ENCODE measurements around the gene TXNIP. TPM values are rescaled to one million over a fixed set of nuclear protein-coding genes. Genes with fewer than 3 reads are reported as not detected.
"Not testable (repeated sequence)": the region's sequence is repeated elsewhere in the genome, so short reads cannot be mapped to it uniquely, and the experiment has no call there.

Gene TXNIP
- total and polyA plus RNA-seq, 4 experiments from 2014 or later, result 933 to 4,310 (median 2,630) TPM

GRCh38 chr1:146032631-146033219 is 36.3 kb upstream of the TXNIP start:
- Mint-ChIP-seq H3K27ac (peak overlapping the region in 1 of 7 donors; percentile 86), H3K27me3 (peaks cover 1 to 21% of the 10 kb centered on the region in 2 donors), H3K36me3 (peaks cover 0 to 26% of the 10 kb centered on the region in 2 donors), H3K4me1 (peaks cover 12 to 36% (median 20%) of the 10 kb centered on the region in 4 donors), H3K9me3 (peaks cover 0 to 22% (median 0%) of the 10 kb centered on the region in 8 donors), H3K4me3 (no peak overlapping the region)
- H3K4me3 ChIP-seq (ENCODE audit: low read length in 2 of 2), result no peak overlapping the region
- intact Hi-C loops (cut with micrococcal nuclease), result no loop called here
- no peaks in the 10 kb centered on the region for H3K27me3 ChIP-seq (ENCODE audit: insufficient read depth, low read length)
- ChIA-PET CTCF (ENCODE audit: partially characterized antibody) (interaction anchor here (0.7 to 3.4 kb wide), 21 partner anchors 8 to 188 kb away, joined by 3 to 21 read pairs (median 4); partner anchors contain the start of genes HJV, LIX1L, NUDT17 and PIAS3), POLR2A (ENCODE audit: partially characterized antibody) (interaction anchor here (0.6 to 1.4 kb wide), 7 partner anchors 19 to 174 kb away, joined by 3 to 6 read pairs (median 3); partner anchors contain the start of genes ANKRD34A, PIAS3, POLR3GL and TXNIP)
- H3K36me3 ChIP-seq (ENCODE audit: insufficient read depth, low read length), result no peaks in the 10 kb centered on the region
- no peaks in the 10 kb centered on the region for H3K9me3 ChIP-seq (ENCODE audit: control insufficient read depth in 1 of 2, low read length in 2 of 2)
- H3K27ac ChIP-seq (ENCODE audit: low read depth, low read length), result no peak overlapping the region
- peak in 4 of 5 donors; percentile 37 to 44 (median 40) for DNase-seq
- H3K4me1 ChIP-seq (ENCODE audit: insufficient read depth, low read length), result peaks cover 15% of the 10 kb centered on the region

GRCh38 chr1:146031476-146031875 is 35.1 kb upstream of the TXNIP start:
- H3K9me3 Mint-ChIP-seq, result peaks cover 0 to 9% (median 0%) of the 10 kb centered on the region in 8 donors
- ChIA-PET CTCF (ENCODE audit: partially characterized antibody) (interaction anchor here (1.4 to 3.4 kb wide), 8 partner anchors 9 to 186 kb away, joined by 4 to 21 read pairs (median 7); partner anchors contain the start of genes HJV, LIX1L and NUDT17), POLR2A (ENCODE audit: partially characterized antibody) (interaction anchor here (1.2 to 1.4 kb wide), 3 partner anchors 22 to 67 kb away, joined by 3 to 6 read pairs (median 4); partner anchors contain the start of genes ANKRD34A and POLR3GL)
- peaks cover 1 to 10% of the 10 kb centered on the region in 2 donors for H3K27me3 Mint-ChIP-seq
- Histone ChIP-seq H3K4me3 (ENCODE audit: low read length in 2 of 2) (no peak overlapping the region), H3K36me3 (ENCODE audit: insufficient read depth, low read length) (no peaks in the 10 kb centered on the region), H3K9me3 (ENCODE audit: control insufficient read depth in 1 of 2, low read length in 2 of 2) (no peaks in the 10 kb centered on the region), H3K27ac (ENCODE audit: low read depth, low read length) (no peak overlapping the region), H3K4me1 (ENCODE audit: insufficient read depth, low read length) (peaks cover 12% of the 10 kb centered on the region), H3K27me3 (ENCODE audit: insufficient read depth, low read length) (no peaks in the 10 kb centered on the region)
- peaks cover 0 to 13% of the 10 kb centered on the region in 2 donors for H3K36me3 Mint-ChIP-seq
- no peak overlapping the region for H3K4me3 Mint-ChIP-seq
- peaks cover 9 to 24% (median 14%) of the 10 kb centered on the region in 4 donors for H3K4me1 Mint-ChIP-seq
- H3K27ac Mint-ChIP-seq, result no peak overlapping the region
- DNase-seq, result no peak
- intact Hi-C loops (cut with micrococcal nuclease), result no loop called here

- ChIA-PET CTCF (ENCODE audit: partially characterized antibody) (no interaction called here), POLR2A (ENCODE audit: partially characterized antibody) (no interaction called here)
- Histone ChIP-seq H3K9me3 (ENCODE audit: control insufficient read depth in 1 of 2, low read length in 2 of 2) (no peaks in the 10 kb centered on the region), H3K27ac (ENCODE audit: low read depth, low read length) (no peak overlapping the region), H3K36me3 (ENCODE audit: insufficient read depth, low read length) (no peaks in the 10 kb centered on the region), H3K4me3 (ENCODE audit: low read length in 2 of 2) (no peak overlapping the region), H3K27me3 (ENCODE audit: insufficient read depth, low read length) (no peaks in the 10 kb centered on the region), H3K4me1 (ENCODE audit: insufficient read depth, low read length) (peaks cover 3% of the 10 kb centered on the region)
- Mint-ChIP-seq H3K9me3 (no peaks in the 10 kb centered on the region), H3K4me3 (no peak overlapping the region), H3K36me3 (no peaks in the 10 kb centered on the region), H3K27me3 (peaks cover 1 to 9% of the 10 kb centered on the region in 2 donors), H3K27ac (no peak overlapping the region), H3K4me1 (peaks cover 0 to 5% (median 4%) of the 10 kb centered on the region in 4 donors)
- intact Hi-C loops (cut with micrococcal nuclease), result no loop called here
- DNase-seq, result no peak
Observed at GRCh38 chr1:146029117-146029516, 32.7 kb upstream of the TXNIP start.

- H3K4me1 ChIP-seq (ENCODE audit: insufficient read depth, low read length); H3K27me3 ChIP-seq (ENCODE audit: insufficient read depth, low read length); H3K36me3 Mint-ChIP-seq; intact Hi-C loops (cut with micrococcal nuclease); POLR2A ChIA-PET (ENCODE audit: partially characterized antibody); H3K27ac ChIP-seq (ENCODE audit: low read depth, low read length); H3K4me3 Mint-ChIP-seq; H3K4me1 Mint-ChIP-seq; H3K9me3 Mint-ChIP-seq; H3K4me3 ChIP-seq (ENCODE audit: low read length in 2 of 2); H3K36me3 ChIP-seq (ENCODE audit: insufficient read depth, low read length); DNase-seq; H3K9me3 ChIP-seq (ENCODE audit: control insufficient read depth in 1 of 2, low read length in 2 of 2); H3K27ac Mint-ChIP-seq: not testable (repeated sequence)
- H3K27me3 Mint-ChIP-seq, result peaks cover 7 to 18% of the 10 kb centered on the region in 2 donors
- CTCF ChIA-PET (ENCODE audit: partially characterized antibody), result interaction anchor here (0.7 to 2.9 kb wide), 2 partner anchors 135 to 181 kb away, joined by 3 to 8 read pairs; partner anchors contain the start of gene NUDT17
Observed at GRCh38 chr1:146026650-146027049, 30.3 kb upstream of the TXNIP start.

GRCh38 chr1:146025787-146026495 is 29.6 kb upstream of the TXNIP start:
- peaks cover 13% of the 10 kb centered on the region for H3K27me3 ChIP-seq (ENCODE audit: insufficient read depth, low read length)
- H3K4me3 Mint-ChIP-seq; H3K9me3 ChIP-seq (ENCODE audit: control insufficient read depth in 1 of 2, low read length in 2 of 2); H3K36me3 Mint-ChIP-seq; H3K4me1 Mint-ChIP-seq; intact Hi-C loops (cut with micrococcal nuclease); H3K36me3 ChIP-seq (ENCODE audit: insufficient read depth, low read length); DNase-seq; H3K27ac Mint-ChIP-seq; H3K9me3 Mint-ChIP-seq; H3K27ac ChIP-seq (ENCODE audit: low read depth, low read length); H3K4me3 ChIP-seq (ENCODE audit: low read length in 2 of 2); POLR2A ChIA-PET (ENCODE audit: partially characterized antibody); H3K4me1 ChIP-seq (ENCODE audit: insufficient read depth, low read length): not testable (repeated sequence)
- peaks cover 10 to 21% of the 10 kb centered on the region in 2 donors for H3K27me3 Mint-ChIP-seq
- CTCF ChIA-PET (ENCODE audit: partially characterized antibody), result interaction anchor here (0.7 to 2.9 kb wide), 4 partner anchors 10 to 181 kb away, joined by 3 to 9 read pairs (median 6); partner anchors contain the start of gene NUDT17

GRCh38 chr1:146022403-146023127 is 26.2 kb upstream of the TXNIP start:
- DNase-seq, result no peak
- H3K36me3 Mint-ChIP-seq, result no peaks in the 10 kb centered on the region
- no peaks in the 10 kb centered on the region for H3K36me3 ChIP-seq (ENCODE audit: insufficient read depth, low read length)
- H3K27me3 Mint-ChIP-seq, result peaks cover 35 to 43% of the 10 kb centered on the region in 2 donors
- no peaks in the 10 kb centered on the region for H3K9me3 Mint-ChIP-seq
- intact Hi-C loops (cut with micrococcal nuclease), result no loop called here
- no peak overlapping the region for H3K4me3 Mint-ChIP-seq
- H3K4me1 ChIP-seq (ENCODE audit: insufficient read depth, low read length), result peaks cover 12% of the 10 kb centered on the region
- no peak overlapping the region for H3K4me3 ChIP-seq (ENCODE audit: low read length in 2 of 2)
- H3K27me3 ChIP-seq (ENCODE audit: insufficient read depth, low read length), result peaks cover 34% of the 10 kb centered on the region
- H3K4me1 Mint-ChIP-seq, result peaks cover 8 to 10% (median 9%) of the 10 kb centered on the region in 4 donors
- ChIA-PET CTCF (ENCODE audit: partially characterized antibody) (interaction anchor here (1.3 to 1.8 kb wide), 5 partner anchors 10 to 179 kb away, joined by 3 to 7 read pairs (median 4); no protein-coding TSS in a partner anchor), POLR2A (ENCODE audit: partially characterized antibody) (interaction anchor here (0.6 to 1.7 kb wide), 4 partner anchors 12 to 95 kb away, joined by 3 to 5 read pairs (median 4); partner anchors contain the start of genes LIX1L and RBM8A)
- H3K27ac Mint-ChIP-seq, result no peak overlapping the region
- no peaks in the 10 kb centered on the region for H3K9me3 ChIP-seq (ENCODE audit: control insufficient read depth in 1 of 2, low read length in 2 of 2)
- no peak overlapping the region for H3K27ac ChIP-seq (ENCODE audit: low read depth, low read length)

Data from CD4-positive, alpha-beta memory T cell (primary cell).